OCI-M1 (cell line): ENCODE measurements around the gene INS.

ENCODE experiments used
- DNase-seq: peaks from one replicate; lab custom pipeline; 2025; lab: John Stamatoyannopoulos, UW

The INS gene

GRCh38 chr11:2160736-2161259, at the start of gene INS:
TSS of gene INS (minus strand) at chr11:2161209. CDS start at chr11:2160971, 238 bp downstream.
- no peak for DNase-seq

- DNase-seq, result no peak
Observed at GRCh38 chr11:2210366-2211112, 49.5 kb upstream of the INS start.

- no peak for DNase-seq
Observed at GRCh38 chr11:2209900-2210321, 48.9 kb upstream of the INS start.

GRCh38 chr11:2209370-2209801, 48.4 kb upstream of the INS start:
- DNase-seq, result no peak

GRCh38 chr11:2208691-2209369, 47.8 kb upstream of the INS start:
- no peak for DNase-seq

- DNase-seq, result no peak
Observed at GRCh38 chr11:2207773-2208621, 47.0 kb upstream of the INS start.

GRCh38 chr11:2207212-2207611, 46.2 kb upstream of the INS start:
- DNase-seq, result no peak

- no peak for DNase-seq
Observed at GRCh38 chr11:2205981-2206690, 45.1 kb upstream of the INS start.

- DNase-seq, result no peak
Observed at GRCh38 chr11:2205214-2205720, 44.3 kb upstream of the INS start.

GRCh38 chr11:2204361-2205213, 43.6 kb upstream of the INS start:
- DNase-seq, result no peak

- no peak for DNase-seq
Observed at GRCh38 chr11:2203440-2204259, 42.6 kb upstream of the INS start.

GRCh38 chr11:2202900-2203439, 42.0 kb upstream of the INS start:
- DNase-seq, result no peak

- no peak for DNase-seq
Observed at GRCh38 chr11:2202071-2202899, 41.3 kb upstream of the INS start.

GRCh38 chr11:2201542-2201941, 40.5 kb upstream of the INS start:
- no peak for DNase-seq

- DNase-seq, result no peak
Observed at GRCh38 chr11:2200957-2201519, 40.0 kb upstream of the INS start.

- DNase-seq, result no peak
Observed at GRCh38 chr11:2200536-2200935, 39.5 kb upstream of the INS start.

GRCh38 chr11:2199466-2200341, 38.7 kb upstream of the INS start:
- DNase-seq, result no peak
